Measurements from ENCODE around the gene ADAMTSL4.

GRCh38 chr1:150579945-150580642 lies 30.9 kb downstream of the ADAMTSL4 start:
- no peak for TF ChIP-seq RAD21 (IDR thresholded peaks at IDR 0.05; ENCODE audit: low read length)
- TF ChIP-seq POLR2AphosphoS5 (IDR thresholded peaks at IDR 0.05; ENCODE audit: low read depth, low read length): no peak
- TF ChIP-seq CTCF (IDR thresholded peaks at IDR 0.05): no peak

Measured in SK-N-SH (cell line).